ENCODE results near the gene GPR75.

DNA sequence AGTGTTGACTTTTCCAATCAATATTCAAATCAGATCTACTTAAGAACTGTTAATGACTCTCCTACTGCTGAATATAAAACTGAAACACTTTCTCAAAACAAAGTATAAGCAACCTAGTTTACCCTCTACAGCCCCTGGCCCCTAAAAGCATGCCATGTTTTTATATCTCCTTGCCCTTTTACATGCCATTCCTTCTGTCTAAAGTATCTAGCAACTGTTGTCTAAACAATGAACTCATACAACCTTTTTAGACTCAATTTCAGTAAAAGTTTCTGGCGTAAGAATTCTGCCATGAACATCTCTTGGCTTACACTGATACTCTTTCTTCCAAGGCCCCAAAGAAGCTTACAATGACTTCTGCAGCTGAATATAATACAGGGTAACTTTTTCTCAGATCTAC, 47.8 kb upstream of the GPR75 start:
- TF ChIP-seq, protein P1, sequence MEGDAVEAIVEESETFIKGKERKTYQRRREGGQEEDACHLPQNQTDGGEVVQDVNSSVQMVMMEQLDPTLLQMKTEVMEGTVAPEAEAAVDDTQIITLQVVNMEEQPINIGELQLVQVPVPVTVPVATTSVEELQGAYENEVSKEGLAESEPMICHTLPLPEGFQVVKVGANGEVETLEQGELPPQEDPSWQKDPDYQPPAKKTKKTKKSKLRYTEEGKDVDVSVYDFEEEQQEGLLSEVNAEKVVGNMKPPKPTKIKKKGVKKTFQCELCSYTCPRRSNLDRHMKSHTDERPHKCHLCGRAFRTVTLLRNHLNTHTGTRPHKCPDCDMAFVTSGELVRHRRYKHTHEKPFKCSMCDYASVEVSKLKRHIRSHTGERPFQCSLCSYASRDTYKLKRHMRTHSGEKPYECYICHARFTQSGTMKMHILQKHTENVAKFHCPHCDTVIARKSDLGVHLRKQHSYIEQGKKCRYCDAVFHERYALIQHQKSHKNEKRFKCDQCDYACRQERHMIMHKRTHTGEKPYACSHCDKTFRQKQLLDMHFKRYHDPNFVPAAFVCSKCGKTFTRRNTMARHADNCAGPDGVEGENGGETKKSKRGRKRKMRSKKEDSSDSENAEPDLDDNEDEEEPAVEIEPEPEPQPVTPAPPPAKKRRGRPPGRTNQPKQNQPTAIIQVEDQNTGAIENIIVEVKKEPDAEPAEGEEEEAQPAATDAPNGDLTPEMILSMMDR (IDR thresholded peaks at IDR 0.05), result no peak
- no peak for TF ChIP-seq POLR2AphosphoS5 (IDR thresholded peaks at IDR 0.05; ENCODE audit: low read depth, low read length)
